ENCODE results near the gene TCERG1L. TPM values are rescaled to one million over a fixed set of nuclear protein-coding genes. Genes with fewer than 3 reads are reported as not detected.
"Not testable (repeated sequence)": the region's sequence is repeated elsewhere in the genome, so short reads cannot be mapped to it uniquely, and the experiment has no call there.

Gene TCERG1L
- polyA plus RNA-seq, 1 experiment: not detected

DNA sequence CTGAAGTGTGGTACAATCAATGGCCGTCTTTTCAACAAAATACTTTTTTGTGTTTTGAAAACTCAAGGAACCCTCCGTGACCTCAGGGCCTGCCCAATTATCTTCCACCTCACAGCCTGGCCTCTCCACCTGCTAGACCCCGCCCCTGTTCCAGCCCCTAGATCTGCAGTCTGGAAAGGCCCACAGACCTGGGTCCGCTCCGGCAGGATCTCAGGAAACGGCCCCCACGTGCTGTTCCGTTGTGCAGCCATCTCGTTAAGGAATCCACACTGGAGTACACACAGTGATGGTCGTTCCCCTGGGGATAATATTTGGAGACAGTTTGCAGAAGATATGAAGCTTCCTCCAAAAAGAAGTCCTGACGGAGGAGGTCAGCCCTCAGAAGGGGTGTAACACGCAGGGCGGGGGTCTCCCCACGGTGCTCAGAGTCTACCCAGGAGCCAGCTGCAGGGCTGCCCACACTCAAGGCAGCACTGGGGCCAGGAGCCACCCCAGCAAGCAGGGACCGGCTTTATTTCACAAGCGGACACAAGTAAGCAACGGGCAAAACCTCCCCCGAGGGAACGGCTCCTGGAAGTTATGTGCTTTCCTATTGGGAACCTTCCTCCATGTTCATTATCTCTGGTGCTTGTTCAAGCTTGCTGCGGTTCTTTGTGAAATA is 73.4 kb downstream of the TCERG1L start:
- DNase-seq (ENCODE audit: low read depth): no peak
- no peak overlapping the region for H3K4me3 ChIP-seq (ENCODE audit: low read depth, low read length)
- ChIA-PET CTCF (no interaction called here), POLR2A (no interaction called here)
- H3K36me3 ChIP-seq (ENCODE audit: control insufficient read depth, insufficient read depth, low read length): no peaks in the 10 kb centered on the region
- no peaks in the 10 kb centered on the region for H3K27me3 ChIP-seq (ENCODE audit: control insufficient read depth, insufficient read depth, low read length)
- TF ChIP-seq, protein P1, sequence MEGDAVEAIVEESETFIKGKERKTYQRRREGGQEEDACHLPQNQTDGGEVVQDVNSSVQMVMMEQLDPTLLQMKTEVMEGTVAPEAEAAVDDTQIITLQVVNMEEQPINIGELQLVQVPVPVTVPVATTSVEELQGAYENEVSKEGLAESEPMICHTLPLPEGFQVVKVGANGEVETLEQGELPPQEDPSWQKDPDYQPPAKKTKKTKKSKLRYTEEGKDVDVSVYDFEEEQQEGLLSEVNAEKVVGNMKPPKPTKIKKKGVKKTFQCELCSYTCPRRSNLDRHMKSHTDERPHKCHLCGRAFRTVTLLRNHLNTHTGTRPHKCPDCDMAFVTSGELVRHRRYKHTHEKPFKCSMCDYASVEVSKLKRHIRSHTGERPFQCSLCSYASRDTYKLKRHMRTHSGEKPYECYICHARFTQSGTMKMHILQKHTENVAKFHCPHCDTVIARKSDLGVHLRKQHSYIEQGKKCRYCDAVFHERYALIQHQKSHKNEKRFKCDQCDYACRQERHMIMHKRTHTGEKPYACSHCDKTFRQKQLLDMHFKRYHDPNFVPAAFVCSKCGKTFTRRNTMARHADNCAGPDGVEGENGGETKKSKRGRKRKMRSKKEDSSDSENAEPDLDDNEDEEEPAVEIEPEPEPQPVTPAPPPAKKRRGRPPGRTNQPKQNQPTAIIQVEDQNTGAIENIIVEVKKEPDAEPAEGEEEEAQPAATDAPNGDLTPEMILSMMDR (IDR thresholded peaks at IDR 0.05; ENCODE audit: insufficient read depth, low read depth, low read length): no peak

DNA sequence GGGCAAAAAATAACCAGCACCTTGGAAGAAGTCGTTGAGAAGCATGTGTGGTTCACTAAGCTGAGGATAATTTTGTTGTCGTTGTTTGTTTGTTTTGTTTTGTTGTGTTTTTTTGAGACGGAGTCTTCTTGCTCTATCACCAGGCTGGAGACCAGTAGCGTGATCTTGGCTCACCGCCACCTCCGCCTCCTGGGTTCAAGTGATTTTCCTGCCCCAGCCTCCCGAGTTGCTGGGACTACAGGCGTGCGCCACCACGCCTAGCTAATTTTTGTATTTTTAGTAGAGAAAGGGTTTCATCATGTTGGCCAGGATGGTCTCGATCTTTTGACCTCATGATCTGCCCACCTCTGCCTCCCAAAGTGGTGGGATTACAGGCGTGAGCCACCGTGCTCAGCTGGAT is 76.9 kb downstream of the TCERG1L start:
- H3K36me3 ChIP-seq (ENCODE audit: control insufficient read depth, insufficient read depth, low read length); H3K27me3 ChIP-seq (ENCODE audit: control insufficient read depth, insufficient read depth, low read length); CTCF ChIA-PET; H3K4me3 ChIP-seq (ENCODE audit: low read depth, low read length); POLR2A ChIA-PET; DNase-seq (ENCODE audit: low read depth): not testable (repeated sequence)

DNA sequence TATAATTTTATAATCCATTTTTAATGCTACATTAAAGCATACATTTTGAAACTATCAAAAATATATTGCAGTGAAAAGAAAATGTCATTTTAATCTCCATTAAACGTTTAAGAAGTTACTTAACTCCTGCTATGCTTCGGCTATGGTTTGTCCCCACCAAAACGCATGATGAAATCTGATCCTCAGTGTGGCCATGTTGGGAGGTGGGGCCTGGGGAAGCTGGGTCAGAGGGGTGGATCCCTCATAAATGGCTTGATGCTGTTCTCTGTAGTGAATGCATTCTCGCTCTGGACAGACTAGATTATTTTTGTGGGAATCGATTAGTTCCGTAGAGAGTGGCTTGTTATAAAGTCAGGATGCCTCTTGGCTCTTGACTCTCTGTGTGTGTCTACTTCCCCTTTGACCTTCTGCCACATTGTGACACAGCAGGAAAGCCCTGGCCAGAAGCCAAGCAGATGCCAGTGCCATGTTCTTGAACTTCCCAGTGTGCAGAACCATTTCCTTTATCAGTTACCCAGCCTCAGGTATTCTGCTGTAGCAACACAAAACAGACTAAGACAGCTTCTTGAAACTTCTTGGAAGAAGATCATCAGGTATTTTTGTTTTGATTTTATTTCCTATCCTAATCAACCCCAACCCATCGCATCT is 77.8 kb downstream of the TCERG1L start:
- no peak for DNase-seq (ENCODE audit: low read depth)
- Histone ChIP-seq H3K4me3 (ENCODE audit: low read depth, low read length) (no peak overlapping the region), H3K36me3 (ENCODE audit: control insufficient read depth, insufficient read depth, low read length) (no peaks in the 10 kb centered on the region), H3K27me3 (ENCODE audit: control insufficient read depth, insufficient read depth, low read length) (no peaks in the 10 kb centered on the region)
- TF ChIP-seq, protein P1 (IDR thresholded peaks at IDR 0.05; ENCODE audit: insufficient read depth, low read depth, low read length): no peak
- ChIA-PET POLR2A (no interaction called here), CTCF (no interaction called here)

DNA sequence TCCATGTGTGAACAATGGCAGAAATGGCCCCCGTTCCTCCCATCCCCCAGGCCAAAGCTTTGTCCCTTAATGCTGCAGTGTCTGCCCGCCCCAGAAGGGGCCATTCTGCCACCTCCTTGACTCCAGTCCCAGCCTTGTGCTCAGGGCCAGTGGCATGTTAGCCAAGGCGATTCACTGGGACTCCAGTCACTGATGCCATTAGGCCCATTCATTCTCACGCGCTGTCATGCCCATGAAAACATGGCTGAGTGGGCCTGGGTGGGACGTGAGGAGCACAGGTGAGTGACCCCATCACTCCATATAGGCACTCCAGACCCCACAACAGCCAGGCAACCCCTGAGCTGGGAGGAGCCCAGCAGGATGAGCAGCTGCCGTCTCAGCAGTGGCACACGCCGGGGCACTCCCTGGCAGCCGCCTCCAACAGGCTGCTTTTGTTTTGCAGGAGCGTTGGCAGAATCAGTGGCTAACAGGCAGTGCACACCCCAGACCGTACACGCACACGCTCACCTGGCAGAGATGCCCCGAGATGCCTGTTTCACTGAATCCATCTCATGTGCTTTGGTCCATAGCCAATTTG is 79.5 kb downstream of the TCERG1L start:
- Histone ChIP-seq H3K36me3 (ENCODE audit: control insufficient read depth, insufficient read depth, low read length) (no peaks in the 10 kb centered on the region), H3K4me3 (ENCODE audit: low read depth, low read length) (no peak overlapping the region), H3K27me3 (ENCODE audit: control insufficient read depth, insufficient read depth, low read length) (no peaks in the 10 kb centered on the region)
- CTCF ChIA-PET: no interaction called here
- POLR2A ChIA-PET: no interaction called here
- TF ChIP-seq, protein P1 (IDR thresholded peaks at IDR 0.05; ENCODE audit: insufficient read depth, low read depth, low read length): no peak
- DNase-seq (ENCODE audit: low read depth): no peak

DNA sequence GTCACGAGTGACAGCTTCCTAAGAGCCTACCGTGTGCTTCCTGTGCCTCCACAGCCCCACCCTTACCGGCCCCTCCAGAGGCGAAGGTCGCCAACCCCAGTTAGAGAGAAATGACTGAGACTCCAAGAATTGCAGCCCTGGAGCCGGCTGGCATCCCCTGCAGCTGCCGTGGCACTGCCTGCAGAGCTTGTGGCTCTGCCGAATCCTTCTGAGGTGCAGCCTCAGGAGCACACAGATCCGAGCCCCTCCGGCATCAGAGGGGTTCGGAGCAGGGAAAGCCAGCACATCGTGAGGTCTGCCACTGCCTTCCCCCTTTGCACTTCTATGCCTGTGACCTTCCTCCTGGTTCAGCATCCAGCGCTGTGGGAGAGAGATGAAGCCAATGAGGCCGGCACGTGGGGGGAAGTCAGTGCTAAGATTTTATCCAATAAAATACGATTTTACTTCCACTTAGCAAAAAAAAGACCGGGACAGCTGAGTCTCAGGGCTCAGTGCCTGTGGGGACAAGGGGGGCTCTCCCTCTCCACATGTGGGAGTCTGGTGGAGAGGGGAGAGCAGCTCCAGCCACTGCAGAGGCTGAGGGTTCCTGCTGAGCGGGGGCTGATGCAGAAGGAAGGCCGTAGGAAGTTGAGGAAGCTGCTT is 80.1 kb downstream of the TCERG1L start:
- no peak for DNase-seq (ENCODE audit: low read depth)
- TF ChIP-seq, protein P1 (IDR thresholded peaks at IDR 0.05; ENCODE audit: insufficient read depth, low read depth, low read length): no peak
- Histone ChIP-seq H3K36me3 (ENCODE audit: control insufficient read depth, insufficient read depth, low read length) (no peaks in the 10 kb centered on the region), H3K27me3 (ENCODE audit: control insufficient read depth, insufficient read depth, low read length) (no peaks in the 10 kb centered on the region), H3K4me3 (ENCODE audit: low read depth, low read length) (no peak overlapping the region)
- ChIA-PET CTCF (no interaction called here), POLR2A (no interaction called here)

All from BJ (cell line).